OCI-LY1 (cell line): ENCODE results near the gene PLCB2.

ENCODE experiments used
- H2AFZ ChIP-seq: fragments of 200-600 bp; sonication (generic), shearing (Covaris generic); 2 replicates; pipeline ENCODE4 v1.6.0; 2014; ENCODE audit warnings: antibody characterized with exemption, mild to moderate bottlenecking, low read length
- H3F3A ChIP-seq: fragments of 200-600 bp; sonication (generic), shearing (Covaris generic); 2 replicates; pipeline ENCODE4 v1.6.0; 2014; ENCODE audit warnings: mild to moderate bottlenecking, antibody characterized with exemption, low read length, moderate library complexity; ENCODE audit not compliant: insufficient read depth
- H3K27ac ChIP-seq: fragments of 200-600 bp; sonication (generic); 2 replicates; pipeline ENCODE4 v1.5.1; 2014; ENCODE audit warnings: low read length, mixed run types, mild to moderate bottlenecking, low read depth; ENCODE audit not compliant: poor library complexity, severe bottlenecking
- H3K27me3 ChIP-seq: fragments of 200-600 bp; sonication (generic); 2 replicates; pipeline ENCODE4 v1.6.0; 2014; ENCODE audit warnings: antibody characterized with exemption, mild to moderate bottlenecking, low read length, moderate library complexity; ENCODE audit not compliant: insufficient read depth
- H3K36me3 ChIP-seq: fragments of 200-600 bp; sonication (generic); 2 replicates; pipeline ENCODE4 v1.6.1; 2014; ENCODE audit warnings: mild to moderate bottlenecking, antibody characterized with exemption, low read length, moderate library complexity, mixed read lengths; ENCODE audit not compliant: insufficient read depth
- H3K4me1 ChIP-seq: fragments of 200-600 bp; sonication (generic); 2 replicates; pipeline ENCODE4 v1.5.1; 2014; ENCODE audit warnings: mild to moderate bottlenecking, low read length, moderate library complexity; ENCODE audit not compliant: insufficient read depth, severe bottlenecking
- H3K4me2 ChIP-seq: fragments of 200-600 bp; sonication (generic), shearing (Covaris generic); 2 replicates; pipeline ENCODE4 v1.6.1; 2014; ENCODE audit warnings: low read length
- H3K4me3 ChIP-seq: fragments of 200-600 bp; sonication (generic); 2 replicates; pipeline ENCODE4 v1.5.1; 2014; ENCODE audit warnings: low read length, low read depth, mild to moderate bottlenecking, mixed read lengths; ENCODE audit not compliant: poor library complexity, severe bottlenecking
- H3K79me2 ChIP-seq: fragments of 200-600 bp; shearing (Covaris generic); 2 replicates; pipeline ENCODE4 v1.6.1; 2016; ENCODE audit warnings: mixed run types, low read length, mixed read lengths; ENCODE audit not compliant: insufficient read depth
- H3K9ac ChIP-seq: fragments of 200-600 bp; sonication (generic), shearing (Covaris generic); 2 replicates; pipeline ENCODE4 v1.6.1; 2014; ENCODE audit warnings: mild to moderate bottlenecking, low read length, mixed read lengths
- H3K9me2 ChIP-seq: fragments of 200-600 bp; sonication (generic), shearing (Covaris generic); 2 replicates; pipeline ENCODE4 v1.6.1; 2014; ENCODE audit warnings: low read depth, mild to moderate bottlenecking, low read length, mixed read lengths
- H3K9me3 ChIP-seq: fragments of 200-600 bp; shearing (Covaris generic); 2 replicates; pipeline ENCODE4 v1.6.1; 2014; ENCODE audit warnings: low read length, mixed read lengths
- H4K20me1 ChIP-seq: fragments of 200-600 bp; sonication (generic), shearing (Covaris generic); 2 replicates; pipeline ENCODE4 v1.6.0; 2016; ENCODE audit warnings: mild to moderate bottlenecking, low read length; ENCODE audit not compliant: insufficient read depth
- CTCF ChIP-seq: fragments of 200-600 bp; sonication (generic), shearing (Covaris generic); IDR thresholded peaks from 2 replicates; pipeline ENCODE4 v1.5.1; 2017; ENCODE audit warnings: mild to moderate bottlenecking, antibody characterized with exemption, low read length, moderate library complexity, mixed read lengths
- EZH2 ChIP-seq: fragments of 200-600 bp; sonication (generic), shearing (Covaris generic); IDR thresholded peaks from 2 replicates; pipeline ENCODE4 v1.8.0; 2017; ENCODE audit warnings: borderline replicate concordance, mixed run types, mild to moderate bottlenecking, antibody characterized with exemption, low read length, moderate library complexity, mixed read lengths

PLCB2 gene

DNA sequence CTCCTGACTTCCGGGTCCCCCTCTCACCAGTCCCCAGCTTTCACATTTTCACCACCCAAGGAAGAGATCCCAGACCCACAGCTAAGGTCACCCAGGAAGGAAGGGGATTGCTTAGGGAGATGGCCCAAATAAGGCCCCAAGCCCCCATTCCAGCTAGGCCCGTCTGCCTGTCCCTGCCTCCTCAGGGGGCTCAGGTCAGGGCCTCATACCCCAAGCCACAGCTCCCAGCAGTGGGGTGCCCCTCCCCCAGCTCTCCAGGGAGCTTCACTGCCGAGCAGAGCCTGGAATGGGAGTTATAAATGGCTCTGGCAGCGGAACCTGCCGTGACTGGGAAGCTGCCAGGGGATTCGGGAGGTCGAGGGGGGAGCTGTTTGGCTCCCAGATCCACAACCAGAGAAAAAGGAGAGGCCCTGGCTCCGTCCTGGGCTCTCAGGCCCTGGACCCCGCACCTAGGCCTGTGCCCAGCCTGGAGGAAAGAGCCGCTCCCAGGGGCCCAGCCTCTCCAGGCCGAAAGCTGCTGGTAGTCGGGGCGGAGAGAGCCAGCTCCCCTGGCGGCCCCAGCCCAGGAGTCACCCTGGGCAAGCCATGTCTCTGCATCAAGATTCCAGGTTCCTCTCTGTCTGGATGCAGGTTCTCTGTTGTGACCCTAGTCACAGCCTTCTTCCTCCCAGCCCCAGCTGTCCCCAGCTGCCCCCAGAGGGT lies 32.5 kb upstream of the PLCB2 start:
- H2AFZ ChIP-seq: no peak overlapping the region
- H3K4me3 ChIP-seq: no peak overlapping the region
- no peaks in the 10 kb centered on the region for H3K79me2 ChIP-seq
- H4K20me1 ChIP-seq: no peaks in the 10 kb centered on the region
- H3K27me3 ChIP-seq: no peaks in the 10 kb centered on the region; the same call in 1 of the 2 replicates
- no peaks in the 10 kb centered on the region for H3K9me2 ChIP-seq
- no peaks in the 10 kb centered on the region for H3K9me3 ChIP-seq
- H3K4me1 ChIP-seq: peaks cover 7% of the 10 kb centered on the region
- no peaks in the 10 kb centered on the region for H3K36me3 ChIP-seq
- no peak overlapping the region for H3K9ac ChIP-seq
- TF ChIP-seq CTCF (no peak), EZH2 (no peak)
- no peak overlapping the region for H3K27ac ChIP-seq
- H3K4me2 ChIP-seq: no peak overlapping the region
- no peaks in the 10 kb centered on the region for H3F3A ChIP-seq

DNA sequence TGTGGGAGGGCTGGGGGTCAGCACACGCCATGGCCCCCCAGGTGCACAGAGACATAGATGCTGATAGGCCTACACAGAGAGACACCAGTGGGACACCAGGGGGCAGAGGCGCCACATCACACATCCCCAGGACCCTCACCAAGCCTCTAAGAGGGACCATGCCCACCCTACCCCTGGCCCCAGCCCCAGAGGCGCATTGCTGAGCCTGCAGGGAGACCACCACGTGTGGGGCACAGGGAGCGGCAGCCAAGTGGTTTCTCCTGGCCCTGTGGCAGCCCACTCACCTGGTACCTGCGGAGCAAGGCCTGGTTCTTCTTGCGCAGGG lies 31.8 kb upstream of the PLCB2 start:
- Histone ChIP-seq H3K27ac (no peak overlapping the region), H3K4me2 (no peak overlapping the region), H3F3A (no peaks in the 10 kb centered on the region)

DNA sequence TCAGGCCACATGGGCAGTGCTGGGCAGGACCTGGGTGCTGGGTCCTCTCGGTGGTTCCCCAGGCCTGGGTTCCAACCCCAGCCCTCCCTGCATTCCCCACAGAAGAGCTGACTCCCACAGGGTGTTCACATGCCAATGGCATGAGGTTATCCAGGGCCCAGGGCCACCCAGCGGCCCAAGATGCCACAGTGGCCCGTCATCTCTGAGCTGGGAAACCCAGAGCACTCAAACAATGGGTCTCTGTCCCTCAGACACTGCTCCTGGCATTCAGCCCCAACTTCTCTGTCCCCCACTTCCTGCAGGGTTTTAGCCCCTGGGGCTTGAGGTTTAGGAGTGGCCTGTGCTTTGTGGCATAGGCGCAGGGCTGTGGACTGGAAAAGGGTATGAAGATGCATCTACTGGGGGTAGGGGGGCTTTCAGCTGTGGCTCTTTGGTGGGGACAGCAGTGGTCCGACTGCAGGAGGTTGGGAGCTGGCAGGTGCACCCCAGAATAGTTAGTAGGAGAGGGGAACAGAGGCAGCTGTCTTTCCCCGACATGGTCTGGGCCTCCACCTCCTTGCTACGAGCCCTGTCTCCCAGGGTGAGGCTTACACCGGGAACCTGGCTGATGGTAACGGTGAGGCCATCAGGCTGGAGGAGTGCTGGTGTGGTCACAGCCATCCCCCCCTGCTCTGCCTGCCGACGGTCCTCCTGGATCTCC lies 31.3 kb upstream of the PLCB2 start:
- H3K4me3 ChIP-seq: no peak overlapping the region
- no peaks in the 10 kb centered on the region for H3K9me2 ChIP-seq
- no peak overlapping the region for H3K27ac ChIP-seq
- H3F3A ChIP-seq: no peaks in the 10 kb centered on the region
- no peak overlapping the region for H3K4me2 ChIP-seq
- TF ChIP-seq CTCF (no peak), EZH2 (no peak)
- no peaks in the 10 kb centered on the region for H3K36me3 ChIP-seq
- no peaks in the 10 kb centered on the region; the same call in 1 of the 2 replicates for H3K27me3 ChIP-seq
- no peaks in the 10 kb centered on the region for H4K20me1 ChIP-seq
- peaks cover 10% of the 10 kb centered on the region for H3K4me1 ChIP-seq
- no peak overlapping the region for H3K9ac ChIP-seq
- H3K9me3 ChIP-seq: no peaks in the 10 kb centered on the region
- H3K79me2 ChIP-seq: no peaks in the 10 kb centered on the region
- H2AFZ ChIP-seq: no peak overlapping the region

More for the DNA sequence above, 31.8 kb upstream of the PLCB2 start:
- H3K79me2 ChIP-seq: no peaks in the 10 kb centered on the region
- TF ChIP-seq CTCF: peak; percentile 19; the same call in 1 of the 2 replicates
- no peak for TF ChIP-seq EZH2
- no peak overlapping the region for H3K9ac ChIP-seq
- H2AFZ ChIP-seq: no peak overlapping the region
- H4K20me1 ChIP-seq: no peaks in the 10 kb centered on the region
- peaks cover 7% of the 10 kb centered on the region for H3K4me1 ChIP-seq
- no peaks in the 10 kb centered on the region for H3K36me3 ChIP-seq
- no peaks in the 10 kb centered on the region for H3K9me3 ChIP-seq
- H3K9me2 ChIP-seq: no peaks in the 10 kb centered on the region
- no peaks in the 10 kb centered on the region; the same call in 1 of the 2 replicates for H3K27me3 ChIP-seq
- no peak overlapping the region for H3K4me3 ChIP-seq
